Measurements from ENCODE around the gene FAM167B. TPM values are rescaled to one million over a fixed set of nuclear protein-coding genes. Genes with fewer than 3 reads are reported as not detected.

Gene FAM167B
- total and polyA plus RNA-seq, 4 donors = 2.6 to 30.5 (median 5.7) TPM

DNA sequence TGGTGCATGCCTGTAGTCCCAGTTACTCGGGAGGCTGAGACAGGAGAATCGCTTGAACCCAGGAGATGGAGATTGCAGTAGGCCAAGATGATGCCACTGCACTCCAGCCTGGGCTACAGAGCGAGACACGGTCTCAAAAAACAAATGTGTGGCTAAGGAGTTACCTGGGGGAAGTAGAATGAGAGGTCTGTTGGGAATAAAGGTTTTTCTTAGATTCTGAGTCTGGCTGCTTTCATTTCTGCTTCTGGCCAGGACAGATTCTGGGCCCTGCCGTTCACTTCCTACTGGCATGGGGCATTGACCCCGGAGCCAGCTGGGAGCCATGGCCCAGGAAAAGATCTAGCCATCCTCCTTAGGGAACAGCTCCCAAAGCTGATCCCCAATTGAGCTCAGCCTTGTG, 38.6 kb upstream of the FAM167B start:
- DNase-seq = no peak
- 86 to 88% methylated on average over 6 of the region's 6 CpGs for WGBS, 2 donors
- ATAC-seq (ENCODE audit: insufficient read depth, low FRiP score) = no peak
- Histone ChIP-seq H3K36me3 (ENCODE audit: control insufficient read depth in 4 of 4, insufficient read depth in 4 of 4, low read length in 4 of 4) (no peaks in the 10 kb centered on the region), H3K27me3 (ENCODE audit: control insufficient read depth in 3 of 3, insufficient read depth in 3 of 3, low read length in 2 of 3) (no peaks in the 10 kb centered on the region), H3K27ac (ENCODE audit: low read depth in 1 of 2, low read length in 1 of 2) (no peak overlapping the region), H3K4me1 (ENCODE audit: control insufficient read depth in 5 of 5, insufficient read depth in 5 of 5, low read length in 5 of 5) (peaks cover 3 to 8% (median 5%) of the 10 kb centered on the region in 5 donors), H3K4me3 (no peak overlapping the region), H3K9ac (ENCODE audit: insufficient read depth in 1 of 2, low read length in 2 of 2) (no peak overlapping the region), H3K9me3 (ENCODE audit: control insufficient read depth in 4 of 4, insufficient read depth in 3 of 4, low read length in 3 of 4) (no peaks in the 10 kb centered on the region)
- no peak for TF ChIP-seq CTCF (IDR thresholded peaks at IDR 0.05; ENCODE audit: control extremely low read depth, extremely low read depth)

GRCh38 chr1:32208891-32209328, 38.1 kb upstream of the FAM167B start, which contains the start of gene DCDC2B:
DCDC2B (plus strand) TSS chr1:32209089; CDS start chr1:32209094, 5 bp downstream.
- Histone ChIP-seq H3K27ac (ENCODE audit: low read depth in 1 of 2, low read length in 1 of 2) (no peak within 1 kb of the TSS), H3K27me3 (ENCODE audit: control insufficient read depth in 3 of 3, insufficient read depth in 3 of 3, low read length in 2 of 3) (no peaks in the 10 kb centered on the region), H3K9ac (ENCODE audit: insufficient read depth in 1 of 2, low read length in 2 of 2) (no peak within 1 kb of the TSS), H3K9me3 (ENCODE audit: control insufficient read depth in 4 of 4, insufficient read depth in 3 of 4, low read length in 3 of 4) (no peaks in the 10 kb centered on the region), H3K4me3 (no peak within 1 kb of the TSS), H3K4me1 (ENCODE audit: control insufficient read depth in 5 of 5, insufficient read depth in 5 of 5, low read length in 5 of 5) (peaks cover 3 to 8% (median 5%) of the 10 kb centered on the region in 5 donors), H3K36me3 (ENCODE audit: control insufficient read depth in 4 of 4, insufficient read depth in 4 of 4, low read length in 4 of 4) (no peaks in the 10 kb centered on the region)
- TF ChIP-seq CTCF (IDR thresholded peaks at IDR 0.05; ENCODE audit: control extremely low read depth, extremely low read depth) = no peak
- peak; percentile 64 to 67 (median 64) for DNase-seq
- 79 to 84% methylated on average over 5 of the region's 5 CpGs for WGBS, 2 donors
- no peak for ATAC-seq (ENCODE audit: insufficient read depth, low FRiP score)

GRCh38 chr1:32215629-32216480, 31.2 kb upstream of the FAM167B start:
- no peak overlapping the region for H3K9ac ChIP-seq (ENCODE audit: insufficient read depth in 1 of 2, low read length in 2 of 2)
- no peak for ATAC-seq (ENCODE audit: insufficient read depth, low FRiP score)
- WGBS, 2 donors = 79 to 82% methylated on average over 10 of the region's 10 CpGs

More at GRCh38 chr1:32215629-32216480, 31.2 kb upstream of the FAM167B start:
- Histone ChIP-seq H3K27me3 (ENCODE audit: control insufficient read depth in 3 of 3, insufficient read depth in 3 of 3, low read length in 2 of 3) (no peaks in the 10 kb centered on the region), H3K4me3 (no peak overlapping the region), H3K9me3 (ENCODE audit: control insufficient read depth in 4 of 4, insufficient read depth in 3 of 4, low read length in 3 of 4) (no peaks in the 10 kb centered on the region), H3K27ac (ENCODE audit: low read depth in 1 of 2, low read length in 1 of 2) (peak overlapping the region in 1 of 2 donors; percentile 2), H3K36me3 (ENCODE audit: control insufficient read depth in 4 of 4, insufficient read depth in 4 of 4, low read length in 4 of 4) (peaks cover 0 to 34% (median 26%) of the 10 kb centered on the region in 4 donors), H3K4me1 (ENCODE audit: control insufficient read depth in 5 of 5, insufficient read depth in 5 of 5, low read length in 5 of 5) (peaks cover 0 to 2% (median under 1%) of the 10 kb centered on the region in 5 donors)
- peak; percentile 59 to 64 (median 62) for DNase-seq
- peak; percentile 75 for TF ChIP-seq CTCF (IDR thresholded peaks at IDR 0.05; ENCODE audit: control extremely low read depth, extremely low read depth)

Measured in lung (tissue), 12 donors.